Tibial nerve (tissue), 3 donors: ENCODE data around the gene CACTIN.

Experiments
- POLR2A ChIP-seq, 2 donors: fragments of 450-650 bp; IDR thresholded peaks; one replicate each; pipeline ENCODE4 v1.6.1; 2017; ENCODE audit warnings: antibody characterized with exemption in 2 of 2, mild to moderate bottlenecking in 2 of 2, moderate library complexity in 2 of 2
- TF ChIP-seq, protein P1 (sequence below), 5 experiments: fragments of 200-600 bp in 3 of 5; fragments of 450-650 bp in 2 of 5; sonication (generic) in 3 of 5; IDR thresholded peaks; one replicate each; pipeline ENCODE4 v1.5.1; 2016 to 2019; ENCODE audit warnings: antibody characterized with exemption in 5 of 5, mild to moderate bottlenecking in 3 of 5, moderate library complexity in 2 of 5

- TF ChIP-seq POLR2A (IDR thresholded peaks at IDR 0.05) = no peak
- TF ChIP-seq, protein P1, sequence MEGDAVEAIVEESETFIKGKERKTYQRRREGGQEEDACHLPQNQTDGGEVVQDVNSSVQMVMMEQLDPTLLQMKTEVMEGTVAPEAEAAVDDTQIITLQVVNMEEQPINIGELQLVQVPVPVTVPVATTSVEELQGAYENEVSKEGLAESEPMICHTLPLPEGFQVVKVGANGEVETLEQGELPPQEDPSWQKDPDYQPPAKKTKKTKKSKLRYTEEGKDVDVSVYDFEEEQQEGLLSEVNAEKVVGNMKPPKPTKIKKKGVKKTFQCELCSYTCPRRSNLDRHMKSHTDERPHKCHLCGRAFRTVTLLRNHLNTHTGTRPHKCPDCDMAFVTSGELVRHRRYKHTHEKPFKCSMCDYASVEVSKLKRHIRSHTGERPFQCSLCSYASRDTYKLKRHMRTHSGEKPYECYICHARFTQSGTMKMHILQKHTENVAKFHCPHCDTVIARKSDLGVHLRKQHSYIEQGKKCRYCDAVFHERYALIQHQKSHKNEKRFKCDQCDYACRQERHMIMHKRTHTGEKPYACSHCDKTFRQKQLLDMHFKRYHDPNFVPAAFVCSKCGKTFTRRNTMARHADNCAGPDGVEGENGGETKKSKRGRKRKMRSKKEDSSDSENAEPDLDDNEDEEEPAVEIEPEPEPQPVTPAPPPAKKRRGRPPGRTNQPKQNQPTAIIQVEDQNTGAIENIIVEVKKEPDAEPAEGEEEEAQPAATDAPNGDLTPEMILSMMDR (IDR thresholded peaks at IDR 0.05) = no peak
Observed at GRCh38 chr19:3673506-3674439, 47.2 kb upstream of the CACTIN start.
